ENCODE measurements around the gene UBE2L6. TPM values are rescaled to one million over a fixed set of nuclear protein-coding genes. Genes with fewer than 3 reads are reported as not detected.

Gene UBE2L6
- total RNA-seq, 5 donors from 2014 or later (not counting 1 experiment from before 2014, with no cell fraction given) = 61.7 to 97.2 (median 80.3) TPM

DNA sequence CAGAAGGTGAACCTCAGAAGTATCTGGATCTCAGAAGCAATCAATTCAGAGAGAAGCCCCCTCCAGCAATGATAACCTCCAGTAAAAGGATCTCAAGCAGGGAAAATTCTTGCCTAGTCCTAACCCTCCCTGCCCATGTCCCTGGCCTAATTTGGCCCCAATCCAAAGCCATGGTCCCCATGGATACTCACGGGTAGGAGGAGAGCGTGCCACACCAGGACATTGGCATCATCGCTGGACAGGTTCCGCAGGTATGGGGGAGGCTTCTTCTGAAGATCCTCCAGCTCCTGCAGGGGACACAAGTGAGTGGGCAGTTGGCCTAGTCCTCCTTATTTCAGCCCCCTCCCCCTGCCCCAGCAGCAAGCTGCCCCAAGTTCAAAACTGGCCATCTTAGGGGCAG, 7.3 kb downstream of the UBE2L6 start:
- DNase-seq (no peak), ATAC-seq (replicated peaks in 1 of 4) (no peak)
- Histone ChIP-seq H3K27me3 (replicated peaks in 1 of 2; ENCODE audit: control insufficient read depth in 2 of 2, extremely low read depth in 1 of 2, insufficient read depth in 2 of 2, low read length in 1 of 2) (no peaks in the 10 kb centered on the region), H3K9me3 (no peaks in the 10 kb centered on the region), H3K27ac (ENCODE audit: low read length) (no peak overlapping the region), H3K4me3 (ENCODE audit: control insufficient read depth in 1 of 2, extremely low read depth in 1 of 2, low read length in 1 of 2) (no peak overlapping the region), H3K36me3 (ENCODE audit: control insufficient read depth in 2 of 2, extremely low read depth in 1 of 2, insufficient read depth in 1 of 2, low read length in 1 of 2) (peaks cover 12 to 64% of the 10 kb centered on the region in 2 donors), H3K4me1 (ENCODE audit: control insufficient read depth in 1 of 2, extremely low read depth in 1 of 2, insufficient read depth in 2 of 2, low read length in 2 of 2) (peaks cover 0 to 36% of the 10 kb centered on the region in 2 experiments)
- H3K4me1 Mint-ChIP-seq = peaks cover 46 to 51% (median 46%) of the 10 kb centered on the region in 3 donors
- peaks cover 39% of the 10 kb centered on the region for H3K36me3 Mint-ChIP-seq
- H3K27me3 Mint-ChIP-seq = no peaks in the 10 kb centered on the region
- H3K9me3 Mint-ChIP-seq = no peaks in the 10 kb centered on the region
- no peak overlapping the region for H3K27ac Mint-ChIP-seq
- POLR2A ChIA-PET = no interaction called here
- CTCF ChIA-PET = interaction anchor here (0.7 to 0.8 kb wide), 2 partner anchors 40 to 215 kb away, joined by 3 read pairs; no protein-coding TSS in a partner anchor
- WGBS (ENCODE audit: insufficient coverage) = no CpG with 5 or more reads among the region's 4 CpGs
- no peak overlapping the region for H3K4me3 Mint-ChIP-seq

- ChIA-PET CTCF (no interaction called here), POLR2A (no interaction called here)
- Histone ChIP-seq H3K27me3 (replicated peaks in 1 of 2; ENCODE audit: control insufficient read depth in 2 of 2, extremely low read depth in 1 of 2, insufficient read depth in 2 of 2, low read length in 1 of 2) (no peaks in the 10 kb centered on the region), H3K4me1 (ENCODE audit: control insufficient read depth in 1 of 2, extremely low read depth in 1 of 2, insufficient read depth in 2 of 2, low read length in 2 of 2) (peaks cover 0 to 4% of the 10 kb centered on the region in 2 experiments), H3K36me3 (ENCODE audit: control insufficient read depth in 2 of 2, extremely low read depth in 1 of 2, insufficient read depth in 1 of 2, low read length in 1 of 2) (peaks cover 27 to 92% of the 10 kb centered on the region in 2 donors), H3K4me3 (ENCODE audit: control insufficient read depth in 1 of 2, extremely low read depth in 1 of 2, low read length in 1 of 2) (no peak overlapping the region), H3K9me3 (no peaks in the 10 kb centered on the region), H3K27ac (ENCODE audit: low read length) (no peak overlapping the region)
- 89% methylated on average over 8 of the region's 8 CpGs for WGBS (ENCODE audit: insufficient coverage)
- Mint-ChIP-seq H3K27me3 (no peaks in the 10 kb centered on the region), H3K9me3 (no peaks in the 10 kb centered on the region), H3K36me3 (peaks cover 52% of the 10 kb centered on the region), H3K4me1 (peaks cover 5 to 14% (median 10%) of the 10 kb centered on the region in 3 donors), H3K27ac (no peak overlapping the region), H3K4me3 (no peak overlapping the region)
- DNase-seq (no peak), ATAC-seq (replicated peaks in 1 of 4) (no peak)
These were observed 11.4 kb downstream of the UBE2L6 start for GRCh38 chr11:57556041-57556440.

DNA sequence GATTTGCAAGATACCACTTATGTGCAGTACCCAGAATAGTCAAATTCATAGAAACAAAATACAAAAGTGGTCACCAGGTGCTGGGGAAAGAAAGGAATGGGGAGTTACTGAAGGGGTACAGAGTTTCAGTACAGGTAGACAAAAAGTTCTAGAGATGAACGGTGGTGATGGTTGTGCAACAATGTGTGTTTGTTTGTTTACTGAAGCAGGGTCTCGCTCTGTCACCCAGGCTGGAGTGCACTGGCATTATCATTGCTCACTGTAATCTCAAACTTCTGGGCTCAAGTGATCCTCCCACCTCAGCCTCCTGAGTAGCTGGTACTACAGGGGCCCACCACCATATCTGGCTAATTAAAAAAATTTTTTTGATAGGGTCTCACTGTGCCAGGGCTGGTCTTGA, 12.1 kb downstream of the UBE2L6 start:
- CTCF ChIA-PET = no interaction called here
- H3K9me3 ChIP-seq = no peaks in the 10 kb centered on the region
- Mint-ChIP-seq H3K27ac (peak overlapping the region in 1 of 2 donors; percentile 16), H3K27me3 (no peaks in the 10 kb centered on the region), H3K4me1 (peaks cover 0 to 11% (median 6%) of the 10 kb centered on the region in 3 donors), H3K4me3 (no peak overlapping the region), H3K36me3 (peaks cover 51% of the 10 kb centered on the region), H3K9me3 (no peaks in the 10 kb centered on the region)
- DNase-seq (no peak), ATAC-seq (replicated peaks in 1 of 4) (no peak)
- no peak overlapping the region for H3K4me3 ChIP-seq (ENCODE audit: control insufficient read depth in 1 of 2, extremely low read depth in 1 of 2, low read length in 1 of 2)
- no peaks in the 10 kb centered on the region for H3K27me3 ChIP-seq (replicated peaks in 1 of 2; ENCODE audit: control insufficient read depth in 2 of 2, extremely low read depth in 1 of 2, insufficient read depth in 2 of 2, low read length in 1 of 2)
- H3K36me3 ChIP-seq (ENCODE audit: control insufficient read depth in 2 of 2, extremely low read depth in 1 of 2, insufficient read depth in 1 of 2, low read length in 1 of 2) = peaks cover 27 to 97% of the 10 kb centered on the region in 2 donors
- peaks cover 0 to 2% of the 10 kb centered on the region in 2 experiments for H3K4me1 ChIP-seq (ENCODE audit: control insufficient read depth in 1 of 2, extremely low read depth in 1 of 2, insufficient read depth in 2 of 2, low read length in 2 of 2)
- H3K27ac ChIP-seq (ENCODE audit: low read length) = no peak overlapping the region
- POLR2A ChIA-PET = no interaction called here
- WGBS (ENCODE audit: insufficient coverage) = 75% methylated on average over 2 of the region's 2 CpGs

GRCh38 chr11:57552479-57552878, 15.0 kb downstream of the UBE2L6 start:
- Histone ChIP-seq H3K4me3 (ENCODE audit: control insufficient read depth in 1 of 2, extremely low read depth in 1 of 2, low read length in 1 of 2) (no peak overlapping the region), H3K27me3 (replicated peaks in 1 of 2; ENCODE audit: control insufficient read depth in 2 of 2, extremely low read depth in 1 of 2, insufficient read depth in 2 of 2, low read length in 1 of 2) (no peaks in the 10 kb centered on the region), H3K27ac (ENCODE audit: low read length) (no peak overlapping the region), H3K4me1 (ENCODE audit: control insufficient read depth in 1 of 2, extremely low read depth in 1 of 2, insufficient read depth in 2 of 2, low read length in 2 of 2) (peaks cover 0 to 9% of the 10 kb centered on the region in 2 experiments), H3K9me3 (no peaks in the 10 kb centered on the region), H3K36me3 (ENCODE audit: control insufficient read depth in 2 of 2, extremely low read depth in 1 of 2, insufficient read depth in 1 of 2, low read length in 1 of 2) (peaks cover 24 to 84% of the 10 kb centered on the region in 2 donors)
- no peak overlapping the region for H3K4me3 Mint-ChIP-seq
- DNase-seq = no peak
- peaks cover 50% of the 10 kb centered on the region for H3K36me3 Mint-ChIP-seq
- no peaks in the 10 kb centered on the region for H3K9me3 Mint-ChIP-seq
- 100% methylated on average over 1 of the region's 5 CpGs for WGBS (ENCODE audit: insufficient coverage)
- H3K27me3 Mint-ChIP-seq = no peaks in the 10 kb centered on the region
- CTCF ChIA-PET = interaction anchor here in 1 of 2 donors (0.5 kb wide), 1 partner anchor 172 kb away, joined by 6 read pairs; no protein-coding TSS in a partner anchor
- ATAC-seq (replicated peaks in 1 of 4) = no peak
- POLR2A ChIA-PET = no interaction called here
- peaks cover 5 to 10% (median 5%) of the 10 kb centered on the region in 3 donors for H3K4me1 Mint-ChIP-seq
- no peak overlapping the region for H3K27ac Mint-ChIP-seq

DNA sequence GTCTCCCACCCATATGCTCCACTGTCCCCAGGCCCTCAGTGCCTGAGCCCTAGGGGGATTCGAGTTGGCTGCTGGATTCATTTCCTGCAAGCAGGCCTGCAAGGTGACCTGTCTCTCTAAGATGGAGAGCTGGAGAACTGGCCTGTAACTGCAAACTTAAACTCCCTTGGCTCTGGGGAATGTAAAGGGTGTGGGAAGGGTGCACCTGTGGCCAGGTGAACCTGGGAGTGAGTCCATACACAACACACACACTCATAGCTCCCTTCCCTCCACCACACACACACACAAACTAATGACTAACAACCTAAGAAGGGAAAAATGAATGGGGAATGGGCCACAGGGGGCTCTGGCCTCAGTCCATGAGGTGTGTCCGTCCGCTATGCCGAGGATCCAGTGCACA, 15.5 kb downstream of the UBE2L6 start:
- ATAC-seq (replicated peaks in 1 of 4) = no peak
- H3K27me3 ChIP-seq (replicated peaks in 1 of 2; ENCODE audit: control insufficient read depth in 2 of 2, extremely low read depth in 1 of 2, insufficient read depth in 2 of 2, low read length in 1 of 2) = no peaks in the 10 kb centered on the region
- Mint-ChIP-seq H3K4me1 (peaks cover 5 to 10% (median 8%) of the 10 kb centered on the region in 3 donors), H3K36me3 (peaks cover 45% of the 10 kb centered on the region), H3K4me3 (no peak overlapping the region), H3K27me3 (no peaks in the 10 kb centered on the region), H3K27ac (no peak overlapping the region), H3K9me3 (no peaks in the 10 kb centered on the region)
- H3K9me3 ChIP-seq = no peaks in the 10 kb centered on the region
- DNase-seq = no peak
- H3K4me3 ChIP-seq (ENCODE audit: control insufficient read depth in 1 of 2, extremely low read depth in 1 of 2, low read length in 1 of 2) = no peak overlapping the region
- H3K36me3 ChIP-seq (ENCODE audit: control insufficient read depth in 2 of 2, extremely low read depth in 1 of 2, insufficient read depth in 1 of 2, low read length in 1 of 2) = peaks cover 24 to 79% of the 10 kb centered on the region in 2 donors
- WGBS (ENCODE audit: insufficient coverage) = 100% methylated on average over 3 of the region's 4 CpGs
- H3K4me1 ChIP-seq (ENCODE audit: control insufficient read depth in 1 of 2, extremely low read depth in 1 of 2, insufficient read depth in 2 of 2, low read length in 2 of 2) = peaks cover 0 to 15% of the 10 kb centered on the region in 2 experiments
- no peak overlapping the region for H3K27ac ChIP-seq (ENCODE audit: low read length)
- ChIA-PET CTCF (no interaction called here), POLR2A (no interaction called here)

DNA sequence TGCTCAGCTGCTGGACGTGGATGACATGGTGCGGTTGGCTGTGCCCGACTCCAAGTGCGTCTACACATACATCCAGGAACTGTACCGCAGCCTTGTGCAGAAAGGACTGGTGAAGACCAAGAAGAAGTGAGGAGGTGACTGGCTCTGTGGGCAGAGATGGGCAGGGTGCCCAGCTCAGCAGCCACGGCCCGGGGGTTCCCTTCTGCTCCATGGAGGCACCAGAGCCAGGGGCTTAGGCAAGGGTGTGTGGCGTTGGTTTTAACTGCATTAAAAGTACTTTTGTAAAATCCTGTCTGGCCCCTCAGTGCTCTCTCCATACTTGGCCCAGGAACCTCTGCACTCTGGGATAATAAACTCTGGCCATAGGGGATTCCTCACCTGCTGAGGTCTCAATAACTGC, 17.5 kb downstream of the UBE2L6 start:
- CTCF ChIA-PET = no interaction called here
- POLR2A ChIA-PET = no interaction called here
- peaks cover 5 to 7% (median 5%) of the 10 kb centered on the region in 3 donors for H3K4me1 Mint-ChIP-seq
- Histone ChIP-seq H3K27me3 (replicated peaks in 1 of 2; ENCODE audit: control insufficient read depth in 2 of 2, extremely low read depth in 1 of 2, insufficient read depth in 2 of 2, low read length in 1 of 2) (no peaks in the 10 kb centered on the region), H3K36me3 (ENCODE audit: control insufficient read depth in 2 of 2, extremely low read depth in 1 of 2, insufficient read depth in 1 of 2, low read length in 1 of 2) (peaks cover 20 to 62% of the 10 kb centered on the region in 2 donors), H3K4me3 (ENCODE audit: control insufficient read depth in 1 of 2, extremely low read depth in 1 of 2, low read length in 1 of 2) (no peak overlapping the region), H3K9me3 (no peaks in the 10 kb centered on the region), H3K4me1 (ENCODE audit: control insufficient read depth in 1 of 2, extremely low read depth in 1 of 2, insufficient read depth in 2 of 2, low read length in 2 of 2) (peaks cover 0 to 16% of the 10 kb centered on the region in 2 experiments), H3K27ac (ENCODE audit: low read length) (no peak overlapping the region)
- DNase-seq (no peak), ATAC-seq (replicated peaks in 1 of 4) (no peak)
- no peaks in the 10 kb centered on the region for H3K9me3 Mint-ChIP-seq
- no peak overlapping the region for H3K4me3 Mint-ChIP-seq
- H3K36me3 Mint-ChIP-seq = peaks cover 38% of the 10 kb centered on the region
- no peak overlapping the region for H3K27ac Mint-ChIP-seq
- no peaks in the 10 kb centered on the region for H3K27me3 Mint-ChIP-seq
- 100% methylated on average over 1 of the region's 8 CpGs for WGBS (ENCODE audit: insufficient coverage)
